A673 (cell line): Measurements from ENCODE around the gene IRGM.

Experiments used
- CTCF ChIP-seq: fragments of 300-800, 200-600 bp; sonication (generic); conservative IDR thresholded peaks from 2 replicates; pipeline ENCODE4 v1.5.1; 2017; ENCODE audit warnings: low read depth, mild to moderate bottlenecking, antibody characterized with exemption, low read length, moderate library complexity, mixed read lengths
- EZH2 ChIP-seq: fragments of 200-600 bp; sonication (generic); IDR thresholded peaks from 2 replicates; pipeline ENCODE4 v1.6.1; 2017; ENCODE audit warnings: borderline replicate concordance, low read depth, mild to moderate bottlenecking, mixed read lengths, antibody characterized with exemption, low read length; ENCODE audit not compliant: poor library complexity, severe bottlenecking

DNA sequence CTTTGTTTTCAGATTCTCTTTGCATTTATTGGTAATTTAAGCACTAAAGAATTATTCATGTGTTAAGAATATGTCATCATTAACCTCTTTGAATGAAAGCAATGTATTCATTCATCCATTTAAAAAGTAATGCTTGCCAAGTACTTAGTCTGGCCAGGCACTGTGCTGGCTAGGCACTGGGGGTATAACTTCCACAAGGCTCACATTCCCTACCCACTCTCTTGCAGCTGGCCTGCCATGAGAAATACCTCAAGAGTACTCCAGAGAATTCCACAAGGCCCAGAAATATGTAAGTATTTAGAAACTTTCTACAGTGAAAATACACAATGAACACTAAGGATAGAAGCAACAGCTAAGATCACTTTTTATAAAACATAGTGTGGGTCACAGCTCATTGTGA is 33.0 kb downstream of the IRGM start:
- no peak for TF ChIP-seq EZH2
- TF ChIP-seq CTCF = no peak
